Ishikawa (cell line): Measurements from ENCODE around the gene IL4R.

Experiments
- CEBPB ChIP-seq: IDR thresholded peaks from 2 replicates; pipeline ENCODE4 v1.6.1; 2012
- CREB1 ChIP-seq: IDR thresholded peaks from 2 replicates; pipeline ENCODE4 v1.6.1; 2012; ENCODE audit warnings: low read depth
- EGR1 ChIP-seq: IDR thresholded peaks from 2 replicates; pipeline ENCODE4 v1.6.1; 2012
- EP300 ChIP-seq: IDR thresholded peaks from 2 replicates; pipeline ENCODE4 v1.6.1; 2012; ENCODE audit warnings: borderline replicate concordance
- FOXM1 ChIP-seq: IDR thresholded peaks from 2 replicates; pipeline ENCODE4 v1.6.1; 2012; ENCODE audit warnings: low read depth, borderline replicate concordance
- NFIC ChIP-seq: IDR thresholded peaks from 2 replicates; pipeline ENCODE4 v1.6.1; 2012
- RAD21 ChIP-seq: IDR thresholded peaks from 2 replicates; pipeline ENCODE4 v1.6.1; 2012; ENCODE audit warnings: low read depth
- TAF1 ChIP-seq: IDR thresholded peaks from 2 replicates; pipeline ENCODE4 v1.6.1; 2012; ENCODE audit warnings: low read depth, mild to moderate bottlenecking
- TCF12 ChIP-seq: IDR thresholded peaks from 2 replicates; pipeline ENCODE4 v1.6.1; 2012; ENCODE audit warnings: low read depth
- TEAD4 ChIP-seq: IDR thresholded peaks from 2 replicates; pipeline ENCODE4 v1.6.1; 2012
- YY1 ChIP-seq: IDR thresholded peaks from 2 replicates; pipeline ENCODE4 v1.6.1; 2012; ENCODE audit warnings: low read depth
- ZBTB7A ChIP-seq: IDR thresholded peaks from 2 replicates; pipeline ENCODE4 v1.6.1; 2012; ENCODE audit warnings: low read depth
- TF ChIP-seq, protein P1 (sequence below): IDR thresholded peaks from 2 replicates; pipeline ENCODE4 v1.6.1; 2012
- TF ChIP-seq, protein P2 (sequence below): IDR thresholded peaks from 2 replicates; pipeline ENCODE4 v1.6.1; 2012; ENCODE audit warnings: low read depth, mild to moderate bottlenecking

DNA sequence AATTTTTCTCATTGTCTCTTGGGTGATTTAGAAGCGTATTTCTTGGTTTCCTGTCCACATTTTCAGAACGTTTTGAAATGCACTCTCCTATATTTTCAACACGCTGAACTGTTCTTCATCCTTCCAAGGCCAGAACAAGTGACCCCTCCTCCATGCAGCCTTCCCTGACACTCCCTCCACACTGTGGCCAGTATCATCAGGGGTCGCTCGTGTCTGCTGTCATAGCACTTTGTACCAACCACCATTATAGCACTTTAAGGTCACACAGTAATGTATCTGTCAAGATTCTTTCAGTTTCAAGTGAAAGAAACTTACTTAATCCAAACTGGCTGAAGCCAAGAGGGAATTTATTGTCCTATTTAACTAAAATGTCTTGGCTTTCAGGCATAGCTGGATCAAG is 70.7 kb downstream of the IL4R start:
- TF ChIP-seq RAD21, result no peak
- TF ChIP-seq EGR1, result no peak
- no peak for TF ChIP-seq NFIC
- no peak for TF ChIP-seq YY1
- TF ChIP-seq TAF1, result no peak
- no peak for TF ChIP-seq ZBTB7A
- no peak for TF ChIP-seq CEBPB
- TF ChIP-seq, protein P1, sequence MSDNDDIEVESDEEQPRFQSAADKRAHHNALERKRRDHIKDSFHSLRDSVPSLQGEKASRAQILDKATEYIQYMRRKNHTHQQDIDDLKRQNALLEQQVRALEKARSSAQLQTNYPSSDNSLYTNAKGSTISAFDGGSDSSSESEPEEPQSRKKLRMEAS, result no peak
- TF ChIP-seq, protein P2, sequence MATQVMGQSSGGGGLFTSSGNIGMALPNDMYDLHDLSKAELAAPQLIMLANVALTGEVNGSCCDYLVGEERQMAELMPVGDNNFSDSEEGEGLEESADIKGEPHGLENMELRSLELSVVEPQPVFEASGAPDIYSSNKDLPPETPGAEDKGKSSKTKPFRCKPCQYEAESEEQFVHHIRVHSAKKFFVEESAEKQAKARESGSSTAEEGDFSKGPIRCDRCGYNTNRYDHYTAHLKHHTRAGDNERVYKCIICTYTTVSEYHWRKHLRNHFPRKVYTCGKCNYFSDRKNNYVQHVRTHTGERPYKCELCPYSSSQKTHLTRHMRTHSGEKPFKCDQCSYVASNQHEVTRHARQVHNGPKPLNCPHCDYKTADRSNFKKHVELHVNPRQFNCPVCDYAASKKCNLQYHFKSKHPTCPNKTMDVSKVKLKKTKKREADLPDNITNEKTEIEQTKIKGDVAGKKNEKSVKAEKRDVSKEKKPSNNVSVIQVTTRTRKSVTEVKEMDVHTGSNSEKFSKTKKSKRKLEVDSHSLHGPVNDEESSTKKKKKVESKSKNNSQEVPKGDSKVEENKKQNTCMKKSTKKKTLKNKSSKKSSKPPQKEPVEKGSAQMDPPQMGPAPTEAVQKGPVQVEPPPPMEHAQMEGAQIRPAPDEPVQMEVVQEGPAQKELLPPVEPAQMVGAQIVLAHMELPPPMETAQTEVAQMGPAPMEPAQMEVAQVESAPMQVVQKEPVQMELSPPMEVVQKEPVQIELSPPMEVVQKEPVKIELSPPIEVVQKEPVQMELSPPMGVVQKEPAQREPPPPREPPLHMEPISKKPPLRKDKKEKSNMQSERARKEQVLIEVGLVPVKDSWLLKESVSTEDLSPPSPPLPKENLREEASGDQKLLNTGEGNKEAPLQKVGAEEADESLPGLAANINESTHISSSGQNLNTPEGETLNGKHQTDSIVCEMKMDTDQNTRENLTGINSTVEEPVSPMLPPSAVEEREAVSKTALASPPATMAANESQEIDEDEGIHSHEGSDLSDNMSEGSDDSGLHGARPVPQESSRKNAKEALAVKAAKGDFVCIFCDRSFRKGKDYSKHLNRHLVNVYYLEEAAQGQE, result no peak
- no peak for TF ChIP-seq EP300
- no peak for TF ChIP-seq CREB1
- TF ChIP-seq TEAD4, result no peak
- no peak for TF ChIP-seq FOXM1
- TF ChIP-seq TCF12, result no peak
